MG63 (cell line): ENCODE measurements around the gene CACNA2D3. TPM values are rescaled to one million over a fixed set of nuclear protein-coding genes. Genes with fewer than 3 reads are reported as not detected.
A peak's percentile ranks its signal among the peaks of the same experiment; 100 is the strongest.

Experiments used
- DNase-seq: peaks from one replicate; pipeline ENCODE4 v3.0.0-alpha.2; 2020
- H3K27me3 ChIP-seq: fragments of 250-450 bp; sonication (Bioruptor Pico); 2 replicates; pipeline ENCODE4 v1.5.1; 2020; ENCODE audit warnings: mild to moderate bottlenecking, moderate library complexity
- H3K36me3 ChIP-seq: fragments of 250-450 bp; sonication (Bioruptor Pico); 2 replicates; pipeline ENCODE4 v1.5.1; 2020; ENCODE audit warnings: mild to moderate bottlenecking, moderate library complexity
- H3K4me3 ChIP-seq: fragments of 250-450 bp; sonication (Bioruptor Pico); 2 replicates; pipeline ENCODE4 v1.5.1; 2020; ENCODE audit warnings: mild to moderate bottlenecking, moderate library complexity
- H3K9me3 ChIP-seq: fragments of 250-450 bp; sonication (Bioruptor Pico); 2 replicates; pipeline ENCODE4 v1.5.1; 2020; ENCODE audit warnings: mild to moderate bottlenecking, moderate library complexity
- total RNA-seq: library from RNA; depleted of rRNA; stranded (reverse); fragments of >200 nt; shearing (Covaris generic); gene quantifications from 2 replicates; pipeline ENCODE4 v1.2.3, GENCODE V29; 2014; ENCODE audit warnings: low replicate concordance

The CACNA2D3 gene
- total RNA-seq, 1 experiment from 2014 or later, result 2.0 TPM

DNA sequence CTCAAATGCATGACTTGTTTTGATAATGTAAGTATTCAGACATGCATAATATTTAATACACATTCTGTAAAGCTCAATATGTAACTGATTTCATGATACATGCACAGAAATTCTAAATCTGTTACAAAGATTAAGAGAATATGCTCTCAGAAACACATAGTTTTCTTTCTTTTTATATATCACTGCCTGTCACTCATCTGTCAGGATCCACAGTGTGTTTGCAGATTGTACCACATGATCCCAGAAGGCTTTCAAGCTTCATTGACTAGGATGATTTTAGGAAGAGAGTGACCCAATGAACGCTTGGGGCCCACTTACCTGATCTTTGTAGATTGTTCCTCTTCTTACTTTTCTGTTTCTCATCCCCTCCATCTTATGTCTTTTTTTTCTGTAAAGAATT is 261.9 kb downstream of the CACNA2D3 start:
- Histone ChIP-seq H3K9me3 (no peaks in the 10 kb centered on the region), H3K27me3 (no peaks in the 10 kb centered on the region), H3K36me3 (no peaks in the 10 kb centered on the region), H3K4me3 (no peak overlapping the region)
- no peak for DNase-seq

DNA sequence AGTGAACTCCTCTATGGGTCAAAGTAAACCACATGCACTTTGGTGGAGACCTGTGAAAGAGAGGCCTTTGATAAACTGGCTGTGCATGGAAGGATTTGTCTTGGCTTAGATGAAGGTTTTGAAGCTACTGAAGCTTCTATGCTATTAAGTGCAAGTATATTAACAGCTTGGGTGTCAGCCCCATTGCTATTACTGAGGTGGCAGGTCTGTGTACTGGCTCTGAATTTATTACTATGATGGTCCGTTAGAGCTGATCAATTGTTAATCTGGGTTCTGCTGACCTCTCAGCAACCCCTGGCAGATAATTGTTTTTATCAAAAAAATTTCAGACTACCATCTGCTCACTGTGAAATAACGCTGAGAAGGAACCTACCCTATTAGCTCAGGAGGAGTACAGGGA is 268.2 kb downstream of the CACNA2D3 start:
- Histone ChIP-seq H3K27me3 (no peaks in the 10 kb centered on the region), H3K4me3 (no peak overlapping the region), H3K9me3 (no peaks in the 10 kb centered on the region), H3K36me3 (no peaks in the 10 kb centered on the region)
- no peak for DNase-seq

DNA sequence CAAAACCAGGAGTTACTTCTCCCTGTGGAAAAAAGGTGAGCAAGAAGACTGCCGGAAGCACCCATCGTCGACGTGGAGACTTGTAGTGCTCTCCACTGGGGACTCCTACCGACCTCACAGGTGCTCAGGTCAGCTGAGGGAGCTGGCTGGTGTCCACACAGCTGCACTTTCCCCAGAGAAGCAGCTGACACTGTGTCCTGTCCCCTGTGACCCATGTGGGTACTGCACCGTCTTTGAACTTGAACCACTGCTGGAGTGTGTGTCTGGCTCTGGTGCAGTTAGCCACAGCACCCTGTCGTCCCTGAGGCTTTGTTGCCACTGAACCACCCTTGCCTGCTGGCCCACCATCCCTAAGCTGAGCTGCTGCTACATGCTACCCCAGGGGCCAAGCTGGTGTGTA is 270.8 kb downstream of the CACNA2D3 start:
- no peak for DNase-seq
- Histone ChIP-seq H3K36me3 (no peaks in the 10 kb centered on the region), H3K9me3 (no peaks in the 10 kb centered on the region), H3K4me3 (no peak overlapping the region), H3K27me3 (no peaks in the 10 kb centered on the region)

DNA sequence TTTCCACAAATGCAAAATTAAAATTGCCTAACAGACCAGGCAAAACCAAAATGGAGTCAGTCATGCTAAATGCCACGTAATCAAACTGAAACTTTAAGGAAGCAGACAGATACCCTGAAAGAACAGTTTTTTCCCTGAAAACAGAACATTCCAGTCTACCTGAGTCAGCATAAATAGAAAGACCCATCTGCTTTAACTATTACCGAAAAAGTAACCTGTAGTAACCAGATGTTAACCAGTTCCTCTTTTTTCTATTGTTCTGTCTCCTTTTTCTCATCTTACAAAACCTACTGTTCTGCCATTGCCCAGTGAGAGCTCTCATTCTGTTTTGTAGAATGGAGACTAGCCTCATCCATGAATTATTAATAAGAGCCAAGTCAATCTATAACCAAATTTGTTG is 286.0 kb downstream of the CACNA2D3 start:
- H3K9me3 ChIP-seq, result no peaks in the 10 kb centered on the region
- H3K4me3 ChIP-seq, result no peak overlapping the region
- H3K36me3 ChIP-seq, result no peaks in the 10 kb centered on the region
- H3K27me3 ChIP-seq, result no peaks in the 10 kb centered on the region
- DNase-seq, result no peak

DNA sequence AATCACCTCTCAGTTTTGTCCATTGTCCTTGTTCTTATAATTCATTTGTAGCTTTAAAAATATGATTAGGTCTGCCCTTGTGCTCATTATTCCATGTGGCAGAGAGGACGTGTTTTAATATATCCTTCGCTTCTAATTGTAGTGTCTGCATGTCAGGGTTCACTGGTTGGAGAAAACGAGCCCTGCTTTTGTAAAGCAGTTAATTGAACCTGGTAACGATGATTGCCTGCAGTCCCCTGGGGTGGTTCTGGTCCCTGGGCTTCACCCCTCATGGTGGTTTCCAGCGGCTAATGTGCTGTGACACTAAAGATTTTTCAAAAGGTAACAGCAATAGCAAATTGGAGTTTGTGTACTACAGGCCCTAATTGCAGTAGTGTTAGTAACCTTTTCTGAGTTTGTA is 299.6 kb downstream of the CACNA2D3 start:
- no peak overlapping the region for H3K4me3 ChIP-seq
- no peak for DNase-seq
- no peaks in the 10 kb centered on the region for H3K9me3 ChIP-seq
- no peaks in the 10 kb centered on the region for H3K27me3 ChIP-seq
- H3K36me3 ChIP-seq, result no peaks in the 10 kb centered on the region

DNA sequence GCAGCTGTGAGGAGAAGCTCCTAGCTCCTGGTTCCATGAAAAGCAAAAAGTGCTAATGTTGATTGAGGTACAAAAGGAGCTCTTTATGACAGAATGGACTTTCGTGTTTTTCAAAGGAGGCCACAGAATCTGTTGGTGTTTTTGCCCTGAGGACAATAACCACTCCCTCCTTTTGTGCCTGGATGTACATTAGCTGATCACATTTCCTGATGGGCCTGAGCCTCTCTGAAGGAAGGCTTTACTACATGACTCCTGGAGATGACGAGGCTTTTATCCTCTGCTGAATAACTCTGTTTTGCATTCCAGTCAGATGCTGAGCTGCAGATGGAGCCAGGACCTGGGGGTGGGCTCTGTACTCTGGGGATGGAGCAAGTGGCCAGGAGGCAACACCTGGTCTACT is 301.9 kb downstream of the CACNA2D3 start:
- Histone ChIP-seq H3K4me3 (no peak overlapping the region), H3K27me3 (no peaks in the 10 kb centered on the region), H3K36me3 (no peaks in the 10 kb centered on the region), H3K9me3 (no peaks in the 10 kb centered on the region)
- DNase-seq, result no peak

DNA sequence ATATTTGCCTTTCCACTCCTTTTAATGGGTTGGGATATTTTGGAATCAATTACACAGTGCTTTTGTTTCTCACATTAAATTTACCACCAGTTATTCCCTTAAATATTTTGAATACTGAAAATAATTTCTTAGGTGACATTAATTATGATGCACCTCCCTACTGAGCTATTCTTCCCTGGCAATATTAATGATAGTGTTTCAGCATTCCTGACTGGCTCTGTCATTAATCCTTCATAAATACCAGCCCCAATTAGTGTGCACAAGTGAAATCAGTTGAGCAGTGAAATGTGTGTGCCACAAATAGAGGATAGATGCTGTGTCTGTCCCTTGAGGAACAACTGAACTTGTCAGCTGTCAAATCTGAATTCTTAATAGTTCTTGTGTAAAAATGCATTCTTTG is 304.0 kb downstream of the CACNA2D3 start:
- no peak for DNase-seq
- Histone ChIP-seq H3K36me3 (no peaks in the 10 kb centered on the region), H3K4me3 (no peak overlapping the region), H3K9me3 (no peaks in the 10 kb centered on the region), H3K27me3 (no peaks in the 10 kb centered on the region)

DNA sequence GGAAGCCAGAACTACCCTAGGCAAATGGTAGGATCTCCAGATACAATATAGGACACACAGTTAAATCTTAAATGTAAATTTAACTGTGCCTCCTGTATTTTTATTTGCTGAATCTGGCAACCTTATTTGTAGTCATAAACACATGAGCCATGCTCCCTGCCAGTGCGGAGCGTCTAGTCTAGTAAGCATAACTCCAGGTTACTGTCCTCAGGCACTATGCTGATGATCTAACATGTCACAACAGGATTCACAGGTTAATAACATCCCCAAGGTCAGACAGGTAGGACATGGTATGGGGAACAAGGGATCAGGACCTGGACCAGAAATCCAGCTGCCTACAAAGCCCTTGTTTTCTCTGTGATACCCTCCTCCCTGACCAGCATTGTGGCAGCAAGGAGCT is 305.1 kb downstream of the CACNA2D3 start:
- Histone ChIP-seq H3K4me3 (no peak overlapping the region), H3K27me3 (no peaks in the 10 kb centered on the region), H3K9me3 (no peaks in the 10 kb centered on the region), H3K36me3 (no peaks in the 10 kb centered on the region)
- DNase-seq, result no peak

DNA sequence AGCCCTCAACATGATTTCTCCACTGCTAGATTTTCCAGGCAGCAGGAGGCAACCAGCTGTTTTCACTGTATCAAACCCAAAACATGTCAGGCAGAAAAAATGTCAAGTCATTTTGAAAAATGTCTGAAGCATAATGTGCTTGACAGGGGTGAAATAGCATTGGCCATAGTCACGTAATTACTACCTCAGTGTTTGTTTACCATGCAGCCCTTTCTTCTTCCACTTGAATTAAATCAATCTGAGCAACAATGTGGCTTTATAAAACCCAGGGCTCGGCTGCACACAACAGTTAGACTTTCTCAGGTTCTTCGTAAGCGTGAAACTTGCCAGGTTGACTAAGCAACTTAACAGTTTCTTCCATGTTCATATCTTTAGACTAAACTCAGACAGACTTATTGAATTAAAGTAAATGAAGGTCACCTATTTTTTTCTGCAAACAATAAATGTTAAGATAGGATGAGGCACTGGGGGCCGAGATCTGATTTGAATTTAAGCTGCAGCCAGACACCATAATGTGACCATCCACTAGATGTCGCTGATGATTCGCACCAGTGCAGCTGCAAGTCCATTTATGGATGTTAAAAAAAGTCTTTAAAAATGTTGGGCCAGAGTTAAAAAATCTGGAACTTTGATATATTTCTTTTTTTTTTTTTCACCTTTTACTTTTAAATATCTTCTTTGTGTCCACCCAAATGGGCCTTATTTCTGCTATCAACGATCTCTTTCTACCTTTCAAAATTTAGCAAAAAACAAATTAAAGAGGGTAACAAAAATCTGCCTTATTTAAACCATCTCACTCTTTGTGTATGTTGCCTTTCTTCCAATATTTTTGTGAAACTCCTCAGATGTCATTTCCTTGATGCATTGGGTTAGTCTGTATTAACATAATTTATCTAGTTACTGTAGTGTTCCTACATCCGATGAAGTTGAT is 305.9 kb downstream of the CACNA2D3 start:
- no peaks in the 10 kb centered on the region for H3K27me3 ChIP-seq
- no peak overlapping the region for H3K4me3 ChIP-seq
- H3K36me3 ChIP-seq, result no peaks in the 10 kb centered on the region
- DNase-seq, result peak; percentile 50
- no peaks in the 10 kb centered on the region for H3K9me3 ChIP-seq

DNA sequence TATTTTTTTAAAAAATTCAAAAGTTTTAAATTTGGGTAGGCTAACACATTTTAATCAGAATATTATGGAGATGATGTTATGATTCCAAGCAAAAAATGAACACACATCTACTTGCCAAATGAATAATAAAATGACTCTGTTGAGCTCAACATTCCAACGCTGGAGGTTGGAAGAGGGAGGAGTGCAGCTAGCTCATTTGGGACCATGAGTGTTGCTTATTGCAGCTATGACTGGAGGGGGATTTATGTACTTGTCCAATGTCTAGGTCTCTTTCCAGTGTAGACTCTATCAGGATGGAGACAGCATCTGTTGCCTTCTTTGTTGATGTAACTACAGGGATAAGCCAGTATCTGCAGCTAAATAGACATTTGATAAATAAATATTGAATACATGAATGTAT is 310.6 kb downstream of the CACNA2D3 start:
- Histone ChIP-seq H3K27me3 (no peaks in the 10 kb centered on the region), H3K36me3 (no peaks in the 10 kb centered on the region), H3K9me3 (no peaks in the 10 kb centered on the region), H3K4me3 (no peak overlapping the region)
- no peak for DNase-seq

DNA sequence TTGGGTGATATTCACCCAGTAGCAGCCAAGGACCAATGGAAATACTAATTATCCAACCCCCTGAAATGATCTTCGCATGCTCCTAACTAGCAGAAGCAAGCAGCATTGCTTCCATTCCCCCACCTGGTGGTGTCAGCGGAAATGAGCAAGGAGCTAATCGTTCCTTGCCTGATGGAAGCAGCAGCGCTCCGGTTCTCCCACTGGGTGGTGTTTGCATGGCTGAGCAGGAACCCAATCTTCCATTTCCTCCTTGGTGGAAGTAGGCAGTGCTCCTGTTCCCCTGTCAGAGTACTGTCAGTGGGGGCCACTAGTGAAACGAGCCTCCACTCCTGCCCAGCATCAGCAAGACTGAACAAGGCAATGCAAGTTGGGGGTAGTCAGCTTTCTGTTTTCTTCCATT is 311.5 kb downstream of the CACNA2D3 start:
- Histone ChIP-seq H3K4me3 (no peak overlapping the region), H3K9me3 (no peaks in the 10 kb centered on the region), H3K36me3 (no peaks in the 10 kb centered on the region), H3K27me3 (no peaks in the 10 kb centered on the region)
- DNase-seq, result no peak

DNA sequence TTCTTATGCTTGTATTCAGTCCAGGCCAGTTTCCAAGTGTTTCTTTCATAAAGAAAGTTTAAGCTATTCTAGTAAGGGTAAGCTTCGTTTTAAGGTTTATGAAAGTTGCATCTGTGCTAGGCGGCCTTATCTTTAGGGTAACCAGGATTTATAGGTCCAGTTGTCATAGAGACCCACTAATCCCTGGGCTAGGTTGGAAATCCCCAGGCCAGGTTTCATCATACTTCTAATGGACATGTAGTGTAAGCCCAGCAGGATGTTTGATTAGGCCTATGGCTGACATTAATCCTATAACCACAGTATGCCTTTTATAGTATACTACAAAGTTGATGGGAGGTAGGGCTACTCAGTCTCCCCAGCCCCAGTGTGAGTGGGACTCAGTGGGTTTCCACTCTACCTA is 312.4 kb downstream of the CACNA2D3 start:
- Histone ChIP-seq H3K4me3 (no peak overlapping the region), H3K9me3 (no peaks in the 10 kb centered on the region), H3K36me3 (no peaks in the 10 kb centered on the region), H3K27me3 (no peaks in the 10 kb centered on the region)
- DNase-seq, result no peak

DNA sequence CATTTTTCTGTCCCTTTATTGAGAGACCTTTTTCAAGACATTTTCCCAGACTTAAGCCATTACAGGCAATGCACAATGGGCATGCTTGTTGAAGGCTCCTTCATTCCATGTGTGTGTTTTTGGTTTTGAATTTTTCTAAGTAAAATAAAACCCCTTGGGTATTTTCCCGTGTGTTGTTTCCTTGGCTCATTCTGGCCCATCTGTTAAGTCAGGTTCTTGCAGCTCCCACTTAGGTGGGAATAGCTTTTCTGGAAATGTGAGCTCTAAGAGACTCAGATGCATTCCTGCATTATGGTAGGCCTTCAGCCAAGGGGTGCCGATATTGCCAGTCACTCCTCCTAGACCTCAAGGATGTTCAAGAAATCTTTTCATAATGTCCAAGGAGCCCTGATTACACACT is 314.9 kb downstream of the CACNA2D3 start:
- H3K9me3 ChIP-seq, result no peaks in the 10 kb centered on the region
- no peak overlapping the region for H3K4me3 ChIP-seq
- DNase-seq, result no peak
- H3K27me3 ChIP-seq, result no peaks in the 10 kb centered on the region
- no peaks in the 10 kb centered on the region for H3K36me3 ChIP-seq

DNA sequence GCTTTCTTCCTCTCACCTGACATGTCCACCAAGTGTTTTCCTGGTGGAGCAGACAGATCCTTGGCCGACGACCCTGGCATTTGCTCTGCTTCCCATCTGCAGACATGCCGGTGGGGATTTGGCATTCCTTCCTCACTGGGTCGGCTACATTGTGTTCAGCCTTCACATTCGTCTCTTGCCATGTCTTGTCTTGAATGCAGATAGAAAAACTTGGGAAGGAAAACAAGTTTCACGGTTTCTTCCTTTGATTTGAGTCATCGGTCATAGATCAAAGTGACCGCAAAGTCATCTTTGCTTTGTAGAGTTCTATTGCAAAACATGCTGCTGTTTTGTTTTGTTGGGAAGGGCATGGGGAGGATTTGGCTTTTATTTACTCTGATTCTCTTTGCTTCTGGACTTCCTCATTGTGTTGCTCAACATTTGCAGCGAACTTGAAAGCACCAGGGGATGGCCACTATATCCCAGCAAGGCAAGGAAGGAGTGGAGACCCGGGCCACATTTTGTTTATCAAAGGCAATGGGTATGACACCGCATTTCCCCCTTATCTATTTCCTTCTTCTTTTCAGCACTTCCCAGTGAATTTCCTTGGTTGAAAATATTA is 321.3 kb downstream of the CACNA2D3 start:
- no peak overlapping the region for H3K4me3 ChIP-seq
- no peak for DNase-seq
- no peaks in the 10 kb centered on the region for H3K36me3 ChIP-seq
- H3K27me3 ChIP-seq, result no peaks in the 10 kb centered on the region
- no peaks in the 10 kb centered on the region for H3K9me3 ChIP-seq

DNA sequence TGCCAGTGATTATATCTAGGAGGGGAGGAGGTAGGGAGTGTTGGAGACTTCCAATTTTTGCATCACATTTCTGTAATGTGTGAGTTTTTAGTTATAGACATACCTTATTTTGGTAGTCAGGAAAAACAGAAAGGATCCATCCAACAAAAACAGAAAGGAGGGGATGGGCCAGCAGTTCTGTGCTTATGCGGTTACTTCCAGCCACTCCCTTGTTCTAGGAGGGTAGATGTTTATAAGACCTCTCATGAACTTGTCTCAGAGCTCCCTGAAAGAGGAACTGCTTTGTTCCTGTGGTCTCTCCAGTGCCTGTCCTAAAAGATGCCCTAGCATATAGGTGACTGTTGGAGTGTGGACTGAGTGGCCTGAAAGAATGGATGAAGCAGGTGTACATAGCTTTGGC is 323.3 kb downstream of the CACNA2D3 start:
- Histone ChIP-seq H3K9me3 (no peaks in the 10 kb centered on the region), H3K27me3 (no peaks in the 10 kb centered on the region), H3K4me3 (no peak overlapping the region), H3K36me3 (no peaks in the 10 kb centered on the region)
- DNase-seq, result peak; percentile 27

DNA sequence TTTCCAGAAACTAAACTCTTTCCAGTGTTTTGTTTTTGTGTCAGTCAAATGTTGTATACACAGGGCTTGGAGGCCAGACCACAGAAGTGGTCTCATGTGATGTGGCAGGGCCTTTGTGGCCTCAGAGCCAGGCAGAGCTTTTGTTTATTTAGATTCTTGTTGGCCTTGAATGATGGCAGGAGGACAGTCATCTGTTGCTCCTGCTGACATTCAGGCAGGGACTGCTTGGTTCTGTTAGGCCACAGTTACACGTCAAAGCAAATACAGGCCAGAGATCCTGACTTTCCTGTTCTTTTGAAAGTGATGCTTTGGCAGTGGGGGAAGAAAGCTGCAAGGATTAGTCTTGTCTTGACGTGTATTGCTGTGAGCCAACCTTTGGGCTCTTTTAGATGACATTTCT is 325.1 kb downstream of the CACNA2D3 start:
- Histone ChIP-seq H3K36me3 (no peaks in the 10 kb centered on the region), H3K9me3 (no peaks in the 10 kb centered on the region), H3K4me3 (no peak overlapping the region), H3K27me3 (no peaks in the 10 kb centered on the region)
- DNase-seq, result no peak

DNA sequence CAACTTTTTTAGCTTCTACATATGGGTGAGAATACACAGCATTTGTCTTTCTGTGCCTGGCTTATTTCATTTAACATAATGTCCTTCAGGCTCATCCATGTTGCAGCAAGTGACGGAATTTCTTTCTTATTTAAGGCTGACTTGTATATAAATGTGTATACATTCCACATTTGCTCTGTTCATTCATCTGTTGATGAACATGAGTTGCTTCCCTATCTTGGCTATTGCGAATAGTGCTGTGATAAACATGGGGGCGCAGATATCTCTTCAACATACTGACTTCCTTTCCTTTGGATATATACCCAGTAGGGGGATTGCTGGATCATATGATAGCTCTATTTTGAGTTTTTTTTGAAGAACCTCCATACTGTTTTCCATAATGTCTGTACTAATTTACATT is 332.5 kb downstream of the CACNA2D3 start:
- no peak for DNase-seq
- H3K4me3 ChIP-seq, result no peak overlapping the region
- H3K36me3 ChIP-seq, result no peaks in the 10 kb centered on the region
- H3K9me3 ChIP-seq, result no peaks in the 10 kb centered on the region
- no peaks in the 10 kb centered on the region for H3K27me3 ChIP-seq

DNA sequence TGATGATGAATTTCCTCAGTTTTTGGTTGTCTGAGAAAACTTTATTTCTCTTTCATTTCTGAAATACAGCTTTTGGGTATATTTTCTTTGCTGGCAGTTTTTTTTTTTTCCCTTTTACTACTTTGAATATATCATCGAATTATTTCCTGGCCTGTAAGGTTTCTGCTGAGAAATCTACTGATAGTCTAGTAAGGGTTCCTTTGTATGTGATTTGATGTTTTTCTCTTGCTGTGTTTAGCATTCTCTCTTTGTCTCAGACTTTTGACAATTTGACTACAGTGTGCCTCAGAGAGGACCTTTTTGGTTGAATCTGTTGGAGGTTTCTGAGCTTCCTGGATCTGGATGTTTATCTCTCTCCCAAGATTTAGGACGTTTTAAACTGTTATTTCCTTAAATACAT is 336.0 kb downstream of the CACNA2D3 start:
- no peak overlapping the region for H3K4me3 ChIP-seq
- no peaks in the 10 kb centered on the region for H3K9me3 ChIP-seq
- H3K36me3 ChIP-seq, result no peaks in the 10 kb centered on the region
- no peaks in the 10 kb centered on the region for H3K27me3 ChIP-seq
- no peak for DNase-seq
